MG63 (cell line): ENCODE data around the gene ATF7. TPM values are rescaled to one million over a fixed set of nuclear protein-coding genes. Genes with fewer than 3 reads are reported as not detected.
"Not testable (repeated sequence)": the region's sequence is repeated elsewhere in the genome, so short reads cannot be mapped to it uniquely, and the experiment has no call there.

Experiments used
- DNase-seq: peaks from one replicate; pipeline ENCODE4 v3.0.0-alpha.2; 2020
- H3K27me3 ChIP-seq: fragments of 250-450 bp; sonication (Bioruptor Pico); 2 replicates; pipeline ENCODE4 v1.5.1; 2020; ENCODE audit warnings: mild to moderate bottlenecking, moderate library complexity
- H3K36me3 ChIP-seq: fragments of 250-450 bp; sonication (Bioruptor Pico); 2 replicates; pipeline ENCODE4 v1.5.1; 2020; ENCODE audit warnings: mild to moderate bottlenecking, moderate library complexity
- H3K4me3 ChIP-seq: fragments of 250-450 bp; sonication (Bioruptor Pico); 2 replicates; pipeline ENCODE4 v1.5.1; 2020; ENCODE audit warnings: mild to moderate bottlenecking, moderate library complexity
- H3K9me3 ChIP-seq: fragments of 250-450 bp; sonication (Bioruptor Pico); 2 replicates; pipeline ENCODE4 v1.5.1; 2020; ENCODE audit warnings: mild to moderate bottlenecking, moderate library complexity
- total RNA-seq: library from RNA; depleted of rRNA; stranded (reverse); fragments of >200 nt; shearing (Covaris generic); gene quantifications from 2 replicates; pipeline ENCODE4 v1.2.3, GENCODE V29; 2014; ENCODE audit warnings: low replicate concordance

The ATF7 gene
- total RNA-seq, 1 experiment from 2014 or later = 5.7 TPM

DNA sequence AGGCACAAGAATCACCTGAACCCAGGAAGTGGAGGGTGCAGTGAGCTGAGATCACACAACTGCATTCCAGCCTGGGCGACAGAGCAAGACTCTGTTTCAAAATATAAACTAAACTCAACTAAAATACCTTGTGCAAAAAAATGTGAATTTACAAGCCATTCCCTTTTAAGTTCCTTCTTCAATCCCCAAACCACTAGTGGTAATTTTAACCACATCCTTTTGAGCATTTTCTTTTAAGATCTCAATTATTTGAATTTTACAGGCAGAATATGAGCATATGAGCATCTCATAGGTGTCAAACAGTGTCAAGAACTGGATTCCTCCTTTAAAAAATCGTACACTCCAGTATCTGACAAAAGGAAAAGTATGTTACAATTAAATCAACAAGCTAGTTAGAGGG lies 61.9 kb downstream of the ATF7 start:
- no peak for DNase-seq
- H3K4me3 ChIP-seq = no peak overlapping the region
- H3K36me3 ChIP-seq = no peaks in the 10 kb centered on the region; the same call in none of the 2 replicates
- no peaks in the 10 kb centered on the region for H3K9me3 ChIP-seq
- no peaks in the 10 kb centered on the region for H3K27me3 ChIP-seq

DNA sequence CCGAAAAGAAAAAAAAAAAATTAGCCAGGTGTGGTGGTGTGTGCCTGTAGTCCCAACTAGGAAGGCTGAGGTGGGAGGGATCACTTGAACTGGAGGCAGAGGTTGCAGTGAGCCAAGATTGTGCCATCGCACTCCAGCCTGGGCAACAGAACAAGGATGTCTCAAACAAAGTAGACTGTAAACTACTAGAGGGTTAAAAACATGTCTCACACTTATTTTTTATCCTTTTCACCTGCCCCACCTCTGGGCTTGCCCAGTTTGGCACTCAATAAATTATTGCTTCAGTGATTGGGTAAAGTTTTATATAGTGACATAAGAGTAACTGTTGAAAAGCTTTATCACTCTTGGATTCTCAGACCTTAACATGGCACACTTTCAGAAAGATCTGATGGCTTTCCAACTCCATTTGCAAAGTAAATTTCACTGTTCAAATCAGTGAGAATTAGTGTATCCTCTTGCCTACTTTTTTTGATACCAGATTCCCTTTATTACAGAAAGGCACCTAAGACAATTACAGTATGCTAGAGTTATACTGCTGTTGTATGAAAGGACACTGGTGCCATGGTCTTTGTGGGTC lies 62.6 kb downstream of the ATF7 start:
- H3K27me3 ChIP-seq = no peaks in the 10 kb centered on the region
- no peak overlapping the region for H3K4me3 ChIP-seq
- DNase-seq = no peak
- no peaks in the 10 kb centered on the region; the same call in none of the 2 replicates for H3K36me3 ChIP-seq
- H3K9me3 ChIP-seq = no peaks in the 10 kb centered on the region

- H3K9me3 ChIP-seq = no peaks in the 10 kb centered on the region
- no peak for DNase-seq
- peak overlapping the region; percentile 2; the same call in 1 of the 2 replicates for H3K4me3 ChIP-seq
- no peaks in the 10 kb centered on the region; the same call in none of the 2 replicates for H3K36me3 ChIP-seq
- no peaks in the 10 kb centered on the region for H3K27me3 ChIP-seq
Observed at GRCh38 chr12:53561590-53561953, 64.6 kb downstream of the ATF7 start.

GRCh38 chr12:53560912-53561589 lies 65.1 kb downstream of the ATF7 start:
- Histone ChIP-seq H3K36me3 (no peaks in the 10 kb centered on the region; the same call in none of the 2 replicates), H3K9me3 (no peaks in the 10 kb centered on the region), H3K27me3 (no peaks in the 10 kb centered on the region), H3K4me3 (no peak overlapping the region)
- no peak for DNase-seq

DNA sequence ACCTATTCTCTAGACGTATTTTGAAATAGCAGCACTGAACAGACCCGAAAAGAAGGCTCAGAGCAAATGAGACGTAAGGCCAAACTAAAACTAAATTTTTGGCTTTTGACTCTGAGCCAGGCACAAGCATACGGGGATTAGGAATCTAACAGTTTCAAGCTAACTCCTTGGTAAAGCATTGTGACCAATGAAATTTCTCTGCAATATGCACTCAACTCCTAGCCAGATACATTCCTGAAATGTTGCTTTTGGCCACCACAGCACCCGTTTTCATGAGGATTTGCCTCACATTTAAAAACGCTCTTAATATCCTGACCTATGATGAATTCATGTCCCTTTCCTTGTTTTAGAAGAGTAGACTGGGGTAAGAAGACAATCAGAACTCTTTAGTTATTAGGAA lies 65.8 kb downstream of the ATF7 start:
- no peaks in the 10 kb centered on the region for H3K27me3 ChIP-seq
- H3K4me3 ChIP-seq = no peak overlapping the region
- DNase-seq = peak; percentile 76
- no peaks in the 10 kb centered on the region; the same call in none of the 2 replicates for H3K36me3 ChIP-seq
- H3K9me3 ChIP-seq = no peaks in the 10 kb centered on the region

DNA sequence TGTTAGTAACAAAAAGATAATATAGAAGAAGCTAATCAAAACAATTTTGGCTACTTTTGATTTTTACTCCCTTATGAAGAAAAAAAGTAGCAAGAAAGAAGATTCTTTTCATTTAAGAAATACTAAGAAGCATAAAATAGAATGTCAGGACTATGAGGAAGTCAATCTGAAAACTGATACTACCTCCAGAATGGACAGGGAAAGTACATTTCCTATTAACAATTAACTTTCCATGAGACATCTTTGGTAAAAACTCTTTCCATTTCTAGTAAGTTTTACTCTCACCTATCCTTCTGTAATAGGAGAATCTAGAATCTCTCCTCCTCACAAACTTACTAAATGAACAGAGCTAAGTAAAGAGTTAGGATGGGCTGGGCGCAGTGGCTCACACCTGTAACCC lies 67.6 kb downstream of the ATF7 start:
- Histone ChIP-seq H3K4me3 (no peak overlapping the region), H3K36me3 (no peaks in the 10 kb centered on the region; the same call in none of the 2 replicates), H3K9me3 (no peaks in the 10 kb centered on the region), H3K27me3 (no peaks in the 10 kb centered on the region)
- DNase-seq = no peak

GRCh38 chr12:53552361-53553327 lies 73.5 kb downstream of the ATF7 start:
- no peak for DNase-seq
- no peak overlapping the region for H3K4me3 ChIP-seq
- no peaks in the 10 kb centered on the region for H3K27me3 ChIP-seq
- peaks cover 21% of the 10 kb centered on the region for H3K36me3 ChIP-seq
- H3K9me3 ChIP-seq = no peaks in the 10 kb centered on the region

GRCh38 chr12:53551889-53552291 lies 74.3 kb downstream of the ATF7 start:
- DNase-seq = no peak
- Histone ChIP-seq H3K36me3 (peaks cover 25% of the 10 kb centered on the region), H3K27me3 (no peaks in the 10 kb centered on the region), H3K9me3 (no peaks in the 10 kb centered on the region), H3K4me3 (no peak overlapping the region)

GRCh38 chr12:53550595-53550994 lies 75.6 kb downstream of the ATF7 start:
- DNase-seq = no peak
- Histone ChIP-seq H3K4me3 (no peak overlapping the region), H3K9me3 (no peaks in the 10 kb centered on the region), H3K27me3 (no peaks in the 10 kb centered on the region), H3K36me3 (peaks cover 25% of the 10 kb centered on the region)

DNA sequence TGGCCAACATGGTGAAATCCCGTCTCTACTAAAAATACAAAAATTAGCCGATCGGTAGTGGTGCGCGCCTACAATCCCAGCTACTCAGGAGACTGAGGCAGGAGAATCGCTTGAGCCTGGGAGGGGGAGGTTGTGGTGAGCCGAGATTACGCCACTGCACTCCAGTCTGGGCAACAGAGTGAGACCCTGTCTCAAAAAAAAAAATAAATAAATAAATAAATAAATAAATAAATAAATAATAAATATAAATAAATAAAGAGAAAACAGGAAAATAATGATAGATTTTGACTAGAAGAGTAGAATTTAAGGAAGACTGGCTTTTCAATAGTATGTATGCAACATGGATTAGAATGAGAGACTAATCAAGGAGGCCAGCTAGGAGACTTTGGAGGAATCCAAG lies 76.1 kb downstream of the ATF7 start:
- H3K36me3 ChIP-seq = peaks cover 25% of the 10 kb centered on the region
- DNase-seq, H3K4me3 ChIP-seq, H3K9me3 ChIP-seq, H3K27me3 ChIP-seq: not testable (repeated sequence)

GRCh38 chr12:53548354-53548753 lies 77.8 kb downstream of the ATF7 start:
- not testable (repeated sequence) for H3K27me3 ChIP-seq, DNase-seq, H3K4me3 ChIP-seq, H3K9me3 ChIP-seq
- H3K36me3 ChIP-seq = peaks cover 27% of the 10 kb centered on the region

DNA sequence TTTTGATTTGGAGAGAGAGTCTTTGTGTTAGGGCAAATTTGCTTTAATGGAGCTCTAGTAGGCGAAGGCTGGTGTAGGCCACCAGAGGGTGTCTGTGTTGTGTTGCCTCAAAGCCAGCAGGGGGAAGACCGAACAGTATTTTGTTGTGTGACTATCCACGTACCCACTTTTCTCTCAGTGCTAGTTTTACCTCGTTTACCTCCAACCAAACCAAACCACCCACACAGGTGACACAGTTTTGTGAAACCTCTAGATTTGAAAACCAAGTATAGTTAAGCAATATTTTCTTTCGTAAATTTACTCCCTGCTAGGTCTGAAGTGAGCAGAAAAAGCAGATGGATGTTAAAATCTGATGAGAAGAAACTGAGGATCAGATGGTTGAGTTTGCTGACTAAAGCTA lies 82.6 kb downstream of the ATF7 start:
- peak; percentile 55 for DNase-seq
- Histone ChIP-seq H3K27me3 (no peaks in the 10 kb centered on the region), H3K36me3 (peaks cover 39% of the 10 kb centered on the region), H3K4me3 (no peak overlapping the region), H3K9me3 (no peaks in the 10 kb centered on the region)

- H3K4me3 ChIP-seq = no peak overlapping the region
- DNase-seq = no peak
- H3K9me3 ChIP-seq = no peaks in the 10 kb centered on the region
- H3K27me3 ChIP-seq = no peaks in the 10 kb centered on the region
- peaks cover 60% of the 10 kb centered on the region for H3K36me3 ChIP-seq
Observed at GRCh38 chr12:53539526-53539925, 86.7 kb downstream of the ATF7 start.

- Histone ChIP-seq H3K9me3 (no peaks in the 10 kb centered on the region), H3K4me3 (no peak overlapping the region), H3K27me3 (no peaks in the 10 kb centered on the region), H3K36me3 (peaks cover 70% of the 10 kb centered on the region)
- no peak for DNase-seq
Observed at GRCh38 chr12:53538209-53538689, 87.9 kb downstream of the ATF7 start.

GRCh38 chr12:53536962-53537361 lies 89.2 kb downstream of the ATF7 start:
- H3K27me3 ChIP-seq = no peaks in the 10 kb centered on the region
- H3K4me3 ChIP-seq = no peak overlapping the region
- DNase-seq = no peak
- H3K9me3 ChIP-seq = no peaks in the 10 kb centered on the region
- H3K36me3 ChIP-seq = peaks cover 73% of the 10 kb centered on the region

- no peaks in the 10 kb centered on the region for H3K27me3 ChIP-seq
- peaks cover 76% of the 10 kb centered on the region for H3K36me3 ChIP-seq
- no peak overlapping the region for H3K4me3 ChIP-seq
- DNase-seq = no peak
- H3K9me3 ChIP-seq = no peaks in the 10 kb centered on the region
Observed at GRCh38 chr12:53533471-53533870, 92.7 kb downstream of the ATF7 start.
